Right forelimb (tissue), 1 donor: ENCODE data around the gene TPPP3.

Experiments
- DNase-seq: peaks from one replicate; pipeline ENCODE4 v3.0.0-alpha.2; 2018

The TPPP3 gene

GRCh38 chr16:67393111-67393787, at the start of gene TPPP3:
TSS of gene TPPP3 (minus strand) at chr16:67393498. CDS start at chr16:67391111, 2,387 bp downstream.
- DNase-seq = peak; percentile 90

- no peak for DNase-seq
Observed at GRCh38 chr16:67442581-67443255, 49.4 kb upstream of the TPPP3 start.

GRCh38 chr16:67441907-67442306, 48.6 kb upstream of the TPPP3 start:
- DNase-seq = no peak

GRCh38 chr16:67441271-67441753, 48.0 kb upstream of the TPPP3 start:
- DNase-seq = no peak

GRCh38 chr16:67438824-67439393, 45.6 kb upstream of the TPPP3 start:
- no peak for DNase-seq

- DNase-seq = no peak
Observed at GRCh38 chr16:67438098-67438791, 44.9 kb upstream of the TPPP3 start.

- DNase-seq = no peak
Observed at GRCh38 chr16:67437513-67437912, 44.2 kb upstream of the TPPP3 start.

GRCh38 chr16:67436640-67437193, 43.4 kb upstream of the TPPP3 start:
- DNase-seq = no peak

GRCh38 chr16:67435758-67436164, 42.5 kb upstream of the TPPP3 start:
- DNase-seq = no peak

- DNase-seq = no peak
Observed at GRCh38 chr16:67433131-67433719, 39.9 kb upstream of the TPPP3 start.

GRCh38 chr16:67432506-67432890, 39.2 kb upstream of the TPPP3 start:
- DNase-seq = no peak

GRCh38 chr16:67431775-67432505, 38.6 kb upstream of the TPPP3 start:
- no peak for DNase-seq

GRCh38 chr16:67430977-67431774, 37.9 kb upstream of the TPPP3 start, which contains the start of gene HSD11B2:
TSS of gene HSD11B2 (plus strand) at chr16:67431121. CDS start at chr16:67431249, 128 bp downstream.
- peak; percentile 76 for DNase-seq

GRCh38 chr16:67430504-67430976, 37.2 kb upstream of the TPPP3 start:
- DNase-seq = no peak

GRCh38 chr16:67429799-67430503, 36.7 kb upstream of the TPPP3 start:
- DNase-seq = no peak

GRCh38 chr16:67429053-67429798, 35.9 kb upstream of the TPPP3 start:
- DNase-seq = no peak

- DNase-seq = no peak
Observed at GRCh38 chr16:67428146-67428731, 34.9 kb upstream of the TPPP3 start.

- DNase-seq = no peak
Observed at GRCh38 chr16:67426950-67427349, 33.7 kb upstream of the TPPP3 start.

GRCh38 chr16:67426022-67426421, 32.7 kb upstream of the TPPP3 start:
- no peak for DNase-seq
